Measurements from ENCODE around the gene COLGALT1.

- TF ChIP-seq CTCF (IDR thresholded peaks at IDR 0.05; ENCODE audit: low read depth, low read length), result no peak
- TF ChIP-seq POLR2A (IDR thresholded peaks at IDR 0.05; ENCODE audit: extremely low read depth, insufficient read length), result no peak
Observed at GRCh38 chr19:17604372-17605025, 49.0 kb downstream of the COLGALT1 start.

Measured in NB4 (cell line).